ENCODE data around the gene KRTAP17-1. TPM values are rescaled to one million over a fixed set of nuclear protein-coding genes. Genes with fewer than 3 reads are reported as not detected.
"Not testable (repeated sequence)": the region's sequence is repeated elsewhere in the genome, so short reads cannot be mapped to it uniquely, and the experiment has no call there.

The KRTAP17-1 gene
- total and polyA plus RNA-seq, 3 donors from 2014 or later, result not detected

DNA sequence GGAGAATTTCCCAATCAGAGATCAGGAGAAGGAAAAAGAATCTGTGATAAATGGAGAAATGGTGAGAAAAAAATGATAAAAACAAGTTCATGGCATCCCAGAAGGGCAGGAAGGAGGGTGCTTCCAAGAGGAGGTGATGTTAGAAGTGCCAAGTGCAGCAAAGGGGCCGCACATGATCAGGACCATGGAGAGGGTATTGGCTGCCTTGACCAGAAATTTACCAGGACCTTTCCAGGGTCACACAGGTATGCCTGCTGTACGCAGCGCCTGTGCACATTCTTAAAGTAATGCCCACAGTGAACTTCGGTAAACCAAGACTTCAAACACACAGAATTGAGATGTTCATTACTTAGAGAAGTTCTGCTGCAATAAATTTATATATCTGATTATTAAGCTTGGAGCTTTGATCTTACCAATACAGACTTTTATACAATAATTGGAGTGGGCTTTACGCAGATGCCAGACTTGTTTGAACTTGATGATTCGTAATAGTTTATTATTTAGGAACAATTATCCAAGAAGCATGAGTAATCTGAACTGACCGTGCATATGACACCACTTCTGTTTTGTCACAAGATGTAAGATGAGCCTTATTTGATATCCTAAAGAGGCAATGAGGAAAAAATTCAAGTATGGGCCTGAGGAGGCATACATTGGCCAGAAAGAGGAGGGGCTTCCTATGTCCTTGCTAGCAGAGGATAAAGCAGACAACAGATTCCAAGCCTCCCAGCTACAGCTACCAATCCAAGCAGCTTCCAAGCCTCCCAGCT, 37.3 kb upstream of the KRTAP17-1 start:
- Histone ChIP-seq H3K9me3 (no peaks in the 10 kb centered on the region), H3K27me3 (no peaks in the 10 kb centered on the region), H3K36me3 (ENCODE audit: low read depth, missing control alignments) (no peaks in the 10 kb centered on the region), H3K4me3 (no peak overlapping the region), H3K4me1 (no peaks in the 10 kb centered on the region), H3K27ac (no peak overlapping the region)
- DNase-seq, result no peak
- TF ChIP-seq POLR2A (IDR thresholded peaks at IDR 0.05), result no peak
- TF ChIP-seq, protein P1, sequence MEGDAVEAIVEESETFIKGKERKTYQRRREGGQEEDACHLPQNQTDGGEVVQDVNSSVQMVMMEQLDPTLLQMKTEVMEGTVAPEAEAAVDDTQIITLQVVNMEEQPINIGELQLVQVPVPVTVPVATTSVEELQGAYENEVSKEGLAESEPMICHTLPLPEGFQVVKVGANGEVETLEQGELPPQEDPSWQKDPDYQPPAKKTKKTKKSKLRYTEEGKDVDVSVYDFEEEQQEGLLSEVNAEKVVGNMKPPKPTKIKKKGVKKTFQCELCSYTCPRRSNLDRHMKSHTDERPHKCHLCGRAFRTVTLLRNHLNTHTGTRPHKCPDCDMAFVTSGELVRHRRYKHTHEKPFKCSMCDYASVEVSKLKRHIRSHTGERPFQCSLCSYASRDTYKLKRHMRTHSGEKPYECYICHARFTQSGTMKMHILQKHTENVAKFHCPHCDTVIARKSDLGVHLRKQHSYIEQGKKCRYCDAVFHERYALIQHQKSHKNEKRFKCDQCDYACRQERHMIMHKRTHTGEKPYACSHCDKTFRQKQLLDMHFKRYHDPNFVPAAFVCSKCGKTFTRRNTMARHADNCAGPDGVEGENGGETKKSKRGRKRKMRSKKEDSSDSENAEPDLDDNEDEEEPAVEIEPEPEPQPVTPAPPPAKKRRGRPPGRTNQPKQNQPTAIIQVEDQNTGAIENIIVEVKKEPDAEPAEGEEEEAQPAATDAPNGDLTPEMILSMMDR (IDR thresholded peaks at IDR 0.05), result no peak
- intact Hi-C loops (cut with DNase I; ENCODE audit: low total_unique reads), result no loop called here
- 85% methylated on average over 7 of the region's 7 CpGs for WGBS, 2 donors

DNA sequence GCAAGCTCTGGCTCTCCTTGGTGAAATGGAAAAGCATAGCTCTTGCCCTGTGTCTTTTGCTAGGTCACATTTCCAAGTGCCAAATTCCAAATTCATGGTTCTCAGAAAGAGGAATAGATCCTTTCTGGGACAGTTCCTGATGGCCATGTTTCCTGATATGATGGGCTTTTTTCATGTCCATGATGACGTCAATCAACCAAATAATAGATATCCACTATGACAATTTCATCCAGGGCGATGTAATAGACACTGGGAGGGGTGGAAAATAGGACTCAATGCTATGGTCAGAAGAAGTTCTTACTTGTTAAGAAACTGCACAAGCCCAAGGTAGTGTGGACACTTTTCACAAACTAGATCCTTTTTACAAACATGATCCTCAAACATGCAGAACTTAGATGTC, 35.7 kb upstream of the KRTAP17-1 start:
- Histone ChIP-seq H3K27me3 (no peaks in the 10 kb centered on the region), H3K9me3 (no peaks in the 10 kb centered on the region), H3K27ac (no peak overlapping the region), H3K4me1 (no peaks in the 10 kb centered on the region), H3K4me3 (no peak overlapping the region), H3K36me3 (ENCODE audit: low read depth, missing control alignments) (no peaks in the 10 kb centered on the region)
- intact Hi-C loops (cut with DNase I; ENCODE audit: low total_unique reads), result no loop called here
- DNase-seq, result no peak
- 90 to 95% methylated on average over 2 of the region's 2 CpGs for WGBS, 2 donors
- TF ChIP-seq, protein P1 (IDR thresholded peaks at IDR 0.05), result no peak
- no peak for TF ChIP-seq POLR2A (IDR thresholded peaks at IDR 0.05)

DNA sequence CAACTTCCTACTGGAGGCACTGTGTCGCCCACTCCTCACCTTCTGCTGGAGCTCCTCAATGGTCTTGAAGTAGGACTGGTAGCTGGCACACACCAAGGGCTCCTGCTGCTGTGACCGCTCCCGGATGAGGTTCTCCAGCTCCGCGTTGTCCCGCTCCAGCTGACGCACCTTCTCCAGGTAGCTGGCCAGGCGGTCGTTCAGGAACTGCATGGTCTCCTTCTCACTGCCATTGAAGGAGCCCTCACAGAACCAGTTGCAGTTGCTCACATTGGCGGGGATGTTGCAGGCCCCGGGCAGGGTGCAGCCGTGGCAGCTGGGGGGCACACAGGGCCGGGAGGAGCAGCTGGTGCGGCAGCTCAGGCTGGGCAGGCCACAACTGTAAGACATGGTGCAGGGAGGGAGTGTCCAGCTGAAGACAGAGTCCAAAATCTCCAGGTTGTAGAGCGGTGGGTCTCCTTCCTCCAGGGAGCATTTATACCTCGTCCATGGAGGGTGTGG, 34.9 kb upstream of the KRTAP17-1 start, which contains the start of gene KRT33A:
TSS of gene KRT33A (minus strand) at position 448 of the 498 bp plus-strand sequence. CDS start at position 387, 61 bp downstream.
- WGBS, 2 donors, result 89 to 92% methylated on average over 15 to 16 of the region's 16 CpGs
- H3K27me3 ChIP-seq; H3K36me3 ChIP-seq (ENCODE audit: low read depth, missing control alignments); DNase-seq; intact Hi-C loops (cut with DNase I; ENCODE audit: low total_unique reads); H3K4me1 ChIP-seq; H3K4me3 ChIP-seq; H3K9me3 ChIP-seq; H3K27ac ChIP-seq: not testable (repeated sequence)

DNA sequence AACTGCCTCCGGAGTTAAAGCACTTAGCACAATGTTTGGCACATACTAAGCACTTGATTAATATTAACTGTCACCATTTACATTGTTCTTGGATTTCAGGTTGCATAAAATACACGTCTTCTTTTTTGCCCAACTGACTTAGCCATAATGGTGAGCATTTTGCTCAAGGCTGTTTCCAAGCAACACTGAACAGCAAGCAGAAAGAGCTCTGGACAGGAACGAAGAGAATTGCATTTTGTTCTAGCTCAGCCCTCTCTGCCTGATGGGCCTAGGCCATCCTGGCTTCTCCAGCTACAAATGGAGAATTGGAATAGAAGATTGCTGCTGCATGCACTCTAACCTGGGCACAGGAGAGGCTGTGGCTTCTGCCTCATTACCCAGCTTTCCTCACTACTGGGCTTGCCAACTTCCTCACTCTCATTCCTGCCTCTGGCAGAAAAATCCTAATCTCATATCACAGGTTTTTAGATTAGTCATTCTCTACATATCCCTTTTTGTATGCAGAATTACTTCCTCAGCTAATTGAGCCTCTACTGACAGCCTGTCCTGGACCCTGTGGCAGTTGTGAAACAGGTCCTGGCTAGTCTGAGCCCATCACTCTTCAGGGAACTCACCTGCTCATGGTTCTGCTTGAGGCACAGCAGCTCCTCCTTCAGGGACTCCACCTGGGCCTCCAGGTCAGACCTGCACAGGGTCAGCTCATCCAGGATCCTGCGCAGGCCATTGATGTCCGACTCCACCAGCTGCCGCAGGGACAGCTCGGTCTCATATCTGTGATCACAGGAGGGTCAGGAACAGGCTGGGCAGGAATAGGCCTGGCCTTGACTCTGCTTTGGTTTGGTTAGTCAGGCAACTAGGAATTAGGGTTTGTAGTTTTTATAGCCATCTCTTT, 32.6 kb upstream of the KRTAP17-1 start:
- no peaks in the 10 kb centered on the region for H3K4me1 ChIP-seq
- no peak overlapping the region for H3K4me3 ChIP-seq
- H3K36me3 ChIP-seq (ENCODE audit: low read depth, missing control alignments), result no peaks in the 10 kb centered on the region
- WGBS, 2 donors, result 84 to 87% methylated on average over 7 of the region's 7 CpGs
- no peak overlapping the region for H3K27ac ChIP-seq
- intact Hi-C loops (cut with DNase I; ENCODE audit: low total_unique reads), result no loop called here
- no peaks in the 10 kb centered on the region for H3K9me3 ChIP-seq
- TF ChIP-seq, protein P1 (IDR thresholded peaks at IDR 0.05), result no peak
- TF ChIP-seq POLR2A (IDR thresholded peaks at IDR 0.05), result no peak
- no peaks in the 10 kb centered on the region for H3K27me3 ChIP-seq
- DNase-seq, result no peak

GRCh38 chr17:41346421-41346820, 30.9 kb upstream of the KRTAP17-1 start:
- WGBS, 2 donors, result 87 to 89% methylated on average over 14 to 16 of the region's 16 CpGs
- H3K27me3 ChIP-seq; H3K9me3 ChIP-seq; intact Hi-C loops (cut with DNase I; ENCODE audit: low total_unique reads); DNase-seq; H3K36me3 ChIP-seq (ENCODE audit: low read depth, missing control alignments); H3K27ac ChIP-seq; H3K4me3 ChIP-seq; H3K4me1 ChIP-seq: not testable (repeated sequence)
